Keratinocyte (primary cell): ENCODE data around the gene PAPPA2. TPM values are rescaled to one million over a fixed set of nuclear protein-coding genes. Genes with fewer than 3 reads are reported as not detected.

Source experiments
- DNase-seq: peaks from one replicate; pipeline ENCODE4 v3.0.0-alpha.2; 2011; ENCODE audit warnings: low read depth, missing footprints, low spot score
- FAIRE-seq: peaks from 2 replicates; lab custom pipeline; 2011; peaks lifted over from hg19 to GRCh38; lab: Jason Lieb, UNC
- H2AFZ ChIP-seq: 2 replicates; pipeline ENCODE4 v1.6.0; 2012; ENCODE audit warnings: low read length, control low read depth, inconsistent platforms; ENCODE audit not compliant: control insufficient read depth
- H3K27ac ChIP-seq: 2 replicates; pipeline ENCODE4 v1.5.1; 2011; ENCODE audit warnings: low read length; ENCODE audit not compliant: control insufficient read depth, insufficient read depth
- H3K27me3 ChIP-seq: 3 replicates; pipeline ENCODE4 v1.6.0; 2011; ENCODE audit warnings: low read length; ENCODE audit not compliant: control insufficient read depth, insufficient read depth; ENCODE audit errors: extremely low read depth
- H3K36me3 ChIP-seq, 2 experiments: 2 replicates in 1 of 2; 3 replicates in 1 of 2; pipeline ENCODE4 v1.5.1; 2011; ENCODE audit warnings: low read length in 2 of 2, mild to moderate bottlenecking in 1 of 2; ENCODE audit not compliant: control insufficient read depth in 2 of 2, insufficient read depth in 2 of 2; ENCODE audit errors: extremely low read depth in 1 of 2
- H3K4me1 ChIP-seq: 3 replicates; pipeline ENCODE4 v1.5.1; 2011; ENCODE audit warnings: low read length; ENCODE audit not compliant: control insufficient read depth, insufficient read depth; ENCODE audit errors: extremely low read depth
- H3K4me2 ChIP-seq: 3 replicates; pipeline ENCODE4 v1.6.0; 2011; ENCODE audit warnings: low read depth, low read length; ENCODE audit not compliant: control insufficient read depth, insufficient read depth; ENCODE audit errors: extremely low read depth
- H3K4me3 ChIP-seq, 3 experiments: fragments of 200-600 bp in 1 of 3; sonication (generic) in 1 of 3; 2 replicates in 2 of 3; 3 replicates in 1 of 3; pipeline ENCODE4 v1.5.1; 2011 to 2016; ENCODE audit warnings: low read length in 3 of 3, mild to moderate bottlenecking in 3 of 3, control low read depth in 2 of 3, inconsistent platforms in 1 of 3, low read depth in 1 of 3, mixed read lengths in 1 of 3, mixed run types in 1 of 3, moderate library complexity in 1 of 3; ENCODE audit not compliant: control insufficient read depth in 2 of 3, insufficient read depth in 2 of 3; ENCODE audit errors: extremely low read depth in 1 of 3
- H3K79me2 ChIP-seq: 2 replicates; pipeline ENCODE4 v1.6.0; 2012; ENCODE audit warnings: low read length; ENCODE audit not compliant: control insufficient read depth, insufficient read depth
- H3K9ac ChIP-seq: 3 replicates; pipeline ENCODE4 v1.6.0; 2011; ENCODE audit warnings: low read length; ENCODE audit not compliant: control insufficient read depth, insufficient read depth; ENCODE audit errors: extremely low read depth
- H3K9me1 ChIP-seq: 3 replicates; pipeline ENCODE4 v1.6.0; 2011; ENCODE audit warnings: low read length; ENCODE audit not compliant: control insufficient read depth, insufficient read depth; ENCODE audit errors: extremely low read depth
- H3K9me3 ChIP-seq: 2 replicates; pipeline ENCODE4 v1.5.1; 2012; ENCODE audit warnings: low read depth, low read length; ENCODE audit not compliant: control insufficient read depth
- H4K20me1 ChIP-seq: 3 replicates; pipeline ENCODE4 v1.6.0; 2011; ENCODE audit warnings: low read length; ENCODE audit not compliant: control insufficient read depth, insufficient read depth; ENCODE audit errors: extremely low read depth
- EZH2 ChIP-seq: IDR thresholded peaks from one replicate; pipeline ENCODE4 v1.6.1; 2012; ENCODE audit warnings: inconsistent platforms, mild to moderate bottlenecking, low read length, moderate library complexity
- dilution Hi-C: fragments of 300-500 bp; cut with MboI; formaldehyde crosslinking; loops from one replicate; pipeline ENCODE4 v1.7.0; 2020; ENCODE audit warnings: low sequenced_read_pairs; ENCODE audit not compliant: extremely low pct_ligation_motif_present
- polyA plus RNA-seq, 5 experiments: library from polyadenylated mRNA; depleted of rRNA in 3 of 5; stranded (reverse) in 3 of 5; stranded (forward) in 1 of 5; unstranded in 1 of 5; fragments of >200 nt; gene quantifications; 1 replicate in 1 of 5; 2 replicates in 3 of 5; 3 replicates in 1 of 5; pipeline versions ENCODE4 v1.2.1 to v1.2.3, GENCODE V29; 2011 to 2012; ENCODE audit warnings: missing spikeins in 2 of 5, low read depth in 1 of 5, low replicate concordance in 1 of 5
- TF ChIP-seq, protein P1 (sequence below), 3 experiments: IDR thresholded peaks in 1 of 3; conservative IDR thresholded peaks in 1 of 3; optimal IDR thresholded peaks in 1 of 3; 2 replicates in 2 of 3; 3 replicates in 1 of 3; pipeline versions ENCODE3 to v1.5.1; 2011; ENCODE audit warnings: low read length in 3 of 3, mild to moderate bottlenecking in 3 of 3, moderate library complexity in 2 of 3, control low read depth in 1 of 3, inconsistent platforms in 1 of 3; ENCODE audit not compliant: insufficient read depth in 2 of 3; ENCODE audit errors: extremely low read depth in 1 of 3

The PAPPA2 gene
- polyA plus RNA-seq, 1 donor (not counting 4 experiments of a cell fraction or from before 2014, with no cell fraction given) = 0.07 TPM

DNA sequence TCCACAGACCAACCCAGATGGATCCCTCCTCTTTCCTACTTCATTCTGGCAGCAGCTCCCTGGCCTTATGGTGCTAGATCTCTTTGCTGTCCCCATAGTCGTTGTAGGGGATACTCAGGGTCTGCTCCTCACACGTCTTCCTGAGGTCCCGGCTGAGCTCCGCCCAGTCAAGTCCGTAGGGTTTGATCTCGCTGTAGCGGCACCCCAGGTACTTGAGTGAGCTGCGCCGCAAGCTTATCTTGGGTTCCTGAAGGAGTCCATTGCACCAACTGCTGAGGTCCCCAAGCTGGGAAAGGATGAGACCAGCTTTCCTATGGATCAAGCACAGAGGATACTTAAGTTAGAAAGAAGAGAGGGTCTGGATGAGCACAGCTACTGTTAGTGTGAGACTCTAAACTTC is 401.2 kb downstream of the PAPPA2 start:
- H4K20me1 ChIP-seq = no peaks in the 10 kb centered on the region
- DNase-seq = no peak
- no peak overlapping the region for H3K27ac ChIP-seq
- TF ChIP-seq, protein P1, sequence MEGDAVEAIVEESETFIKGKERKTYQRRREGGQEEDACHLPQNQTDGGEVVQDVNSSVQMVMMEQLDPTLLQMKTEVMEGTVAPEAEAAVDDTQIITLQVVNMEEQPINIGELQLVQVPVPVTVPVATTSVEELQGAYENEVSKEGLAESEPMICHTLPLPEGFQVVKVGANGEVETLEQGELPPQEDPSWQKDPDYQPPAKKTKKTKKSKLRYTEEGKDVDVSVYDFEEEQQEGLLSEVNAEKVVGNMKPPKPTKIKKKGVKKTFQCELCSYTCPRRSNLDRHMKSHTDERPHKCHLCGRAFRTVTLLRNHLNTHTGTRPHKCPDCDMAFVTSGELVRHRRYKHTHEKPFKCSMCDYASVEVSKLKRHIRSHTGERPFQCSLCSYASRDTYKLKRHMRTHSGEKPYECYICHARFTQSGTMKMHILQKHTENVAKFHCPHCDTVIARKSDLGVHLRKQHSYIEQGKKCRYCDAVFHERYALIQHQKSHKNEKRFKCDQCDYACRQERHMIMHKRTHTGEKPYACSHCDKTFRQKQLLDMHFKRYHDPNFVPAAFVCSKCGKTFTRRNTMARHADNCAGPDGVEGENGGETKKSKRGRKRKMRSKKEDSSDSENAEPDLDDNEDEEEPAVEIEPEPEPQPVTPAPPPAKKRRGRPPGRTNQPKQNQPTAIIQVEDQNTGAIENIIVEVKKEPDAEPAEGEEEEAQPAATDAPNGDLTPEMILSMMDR (optimal IDR thresholded peaks at IDR 0.05 in 1 of 3, IDR thresholded peaks at IDR 0.05 in 1 of 3, conservative IDR thresholded peaks at IDR 0.05 in 1 of 3; ENCODE audit: extremely low read depth in 1 of 3, insufficient read depth in 2 of 3, low read length in 3 of 3) = no peak
- TF ChIP-seq EZH2 = no peak
- H3K27me3 ChIP-seq = peaks cover 2% of the 10 kb centered on the region
- no peak overlapping the region for H3K4me2 ChIP-seq
- H3K4me1 ChIP-seq = no peaks in the 10 kb centered on the region
- no peak for FAIRE-seq
- H3K9me1 ChIP-seq = no peaks in the 10 kb centered on the region
- no peaks in the 10 kb centered on the region for H3K9me3 ChIP-seq
- no peak overlapping the region for H3K9ac ChIP-seq
- H2AFZ ChIP-seq = no peak overlapping the region
- H3K4me3 ChIP-seq = no peak overlapping the region
- H3K36me3 ChIP-seq = no peaks in the 10 kb centered on the region
- dilution Hi-C loops = no loop called here
- H3K79me2 ChIP-seq = no peaks in the 10 kb centered on the region

DNA sequence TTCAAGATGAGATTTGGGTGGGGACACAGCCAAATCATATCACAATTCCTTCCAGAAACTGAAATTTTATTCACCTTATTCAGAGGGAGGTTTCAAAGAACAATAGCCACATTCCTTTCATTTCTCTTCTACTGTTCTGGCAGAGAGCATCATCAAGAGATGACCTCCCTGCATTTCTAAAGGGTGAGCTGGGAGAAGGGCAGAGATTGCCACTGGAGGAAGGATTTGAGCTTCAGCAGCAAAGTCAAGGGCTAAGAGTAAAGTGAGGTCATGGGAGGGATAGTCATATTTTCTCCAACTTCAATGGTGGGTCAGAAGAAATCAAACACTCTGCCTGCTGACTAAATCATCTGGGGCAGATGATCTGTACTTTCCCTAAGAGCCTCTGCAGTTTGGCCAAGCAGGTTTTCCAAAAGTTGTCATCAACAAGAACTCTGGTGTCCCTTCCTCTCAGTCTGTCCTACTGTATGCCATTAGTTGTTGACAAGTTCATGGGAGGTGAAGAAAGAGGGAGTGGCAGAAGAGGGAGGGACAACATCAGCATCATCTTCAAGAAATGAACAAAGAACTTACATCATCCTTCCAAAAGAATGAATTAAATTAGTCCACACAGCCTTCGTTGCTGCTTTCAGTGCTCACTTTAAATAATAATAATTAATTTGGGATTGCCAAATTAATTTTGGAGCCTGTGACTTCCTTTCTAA is 403.2 kb downstream of the PAPPA2 start:
- H4K20me1 ChIP-seq = no peaks in the 10 kb centered on the region
- DNase-seq = no peak
- no peak for TF ChIP-seq EZH2
- TF ChIP-seq, protein P1 (optimal IDR thresholded peaks at IDR 0.05 in 1 of 3, IDR thresholded peaks at IDR 0.05 in 1 of 3, conservative IDR thresholded peaks at IDR 0.05 in 1 of 3; ENCODE audit: extremely low read depth in 1 of 3, insufficient read depth in 2 of 3, low read length in 3 of 3) = no peak
- no peaks in the 10 kb centered on the region for H3K79me2 ChIP-seq
- no peaks in the 10 kb centered on the region for H3K9me3 ChIP-seq
- dilution Hi-C loops = no loop called here
- H3K4me2 ChIP-seq = no peak overlapping the region
- peaks cover 2% of the 10 kb centered on the region for H3K27me3 ChIP-seq
- H2AFZ ChIP-seq = no peak overlapping the region
- H3K9me1 ChIP-seq = no peaks in the 10 kb centered on the region
- no peaks in the 10 kb centered on the region for H3K36me3 ChIP-seq
- no peak overlapping the region for H3K9ac ChIP-seq
- H3K4me1 ChIP-seq = no peaks in the 10 kb centered on the region
- H3K4me3 ChIP-seq = no peak overlapping the region
- no peak for FAIRE-seq
- H3K27ac ChIP-seq = no peak overlapping the region
